NCI-H1417 (cell line): ENCODE results near the gene GRHL1.

Experiments used
- DNase-seq, 3 experiments: peaks; one replicate each; lab custom pipeline; 2025; lab: John Stamatoyannopoulos, UW

The GRHL1 gene

DNA sequence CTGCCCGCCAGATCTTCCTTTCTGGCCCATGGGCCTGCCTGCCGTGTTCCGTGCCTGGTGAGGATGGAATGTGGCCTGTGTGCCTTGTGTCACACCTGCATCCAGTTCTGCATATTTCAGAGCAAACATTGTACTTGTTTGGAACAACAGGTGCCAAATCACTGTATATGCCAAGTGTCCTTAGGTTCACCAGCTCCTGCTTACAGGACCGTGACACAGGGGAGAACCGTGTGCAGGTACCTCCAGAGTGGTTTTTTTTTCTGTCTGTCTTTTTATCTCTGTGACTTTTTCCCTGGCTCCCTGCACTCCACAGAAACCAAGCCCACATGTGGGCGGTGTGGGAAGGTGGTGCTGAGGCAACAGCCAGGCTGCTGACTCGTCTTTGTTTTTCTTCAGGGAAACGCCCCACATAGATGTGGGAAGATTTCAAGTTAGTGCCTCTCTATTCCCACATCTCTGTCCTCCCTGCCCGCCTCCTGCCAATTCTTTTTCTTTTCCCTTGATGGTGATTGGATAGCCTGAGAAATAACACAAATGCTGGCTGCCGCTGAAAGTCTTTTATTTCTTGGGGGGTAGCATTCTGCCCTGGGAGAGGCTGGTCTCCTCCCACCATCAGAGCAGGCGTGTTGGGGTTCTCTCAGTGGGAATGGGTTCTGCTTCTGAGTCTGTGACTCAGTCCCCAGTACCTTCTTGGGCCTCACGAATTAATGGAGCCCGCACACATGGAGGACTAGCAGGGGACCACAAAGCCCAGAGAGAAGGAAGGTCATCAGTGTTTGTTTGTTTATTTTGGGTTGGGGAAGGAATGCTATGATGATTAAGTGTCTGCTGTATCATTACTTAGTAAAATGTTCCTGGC, 21.4 kb downstream of the GRHL1 start:
- DNase-seq, result no peak

DNA sequence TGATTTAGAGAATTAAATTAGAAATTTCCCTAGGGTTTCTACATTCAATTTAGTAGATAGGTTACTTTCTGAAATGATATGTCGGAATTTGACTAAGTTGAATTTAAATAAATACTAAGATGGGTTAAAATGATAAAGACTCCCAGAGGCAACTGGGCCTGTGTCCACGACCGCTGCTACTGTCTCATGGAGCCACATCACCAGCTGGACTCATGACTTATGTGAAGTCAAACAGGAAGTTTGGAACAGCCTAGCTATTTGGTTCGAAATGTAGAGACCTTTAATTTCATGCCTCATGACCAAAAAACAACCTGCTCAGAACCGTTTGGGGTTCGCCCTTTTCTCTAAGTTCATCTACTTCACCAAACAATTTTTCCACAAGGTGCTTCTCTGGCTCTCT, 22.2 kb downstream of the GRHL1 start:
- DNase-seq, result no peak

DNA sequence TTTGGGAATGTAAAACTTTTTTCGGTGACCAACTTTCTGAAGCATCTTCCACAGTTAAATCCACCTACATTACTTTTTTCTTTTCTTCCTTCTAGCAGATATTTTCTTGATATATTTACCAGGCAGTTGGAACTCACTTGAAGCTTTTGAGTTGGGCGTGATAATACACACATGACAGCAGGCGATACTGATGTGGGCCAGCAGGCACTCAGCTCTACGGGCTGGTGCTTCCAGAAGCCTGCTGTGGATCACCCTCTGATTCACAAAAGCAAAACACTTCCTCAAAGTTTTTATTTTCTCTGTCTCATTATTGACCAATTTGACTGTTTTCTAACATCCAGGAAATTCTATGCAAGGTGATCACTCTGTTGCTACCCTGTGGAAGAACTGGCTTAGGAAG, 22.9 kb downstream of the GRHL1 start:
- DNase-seq, result no peak

DNA sequence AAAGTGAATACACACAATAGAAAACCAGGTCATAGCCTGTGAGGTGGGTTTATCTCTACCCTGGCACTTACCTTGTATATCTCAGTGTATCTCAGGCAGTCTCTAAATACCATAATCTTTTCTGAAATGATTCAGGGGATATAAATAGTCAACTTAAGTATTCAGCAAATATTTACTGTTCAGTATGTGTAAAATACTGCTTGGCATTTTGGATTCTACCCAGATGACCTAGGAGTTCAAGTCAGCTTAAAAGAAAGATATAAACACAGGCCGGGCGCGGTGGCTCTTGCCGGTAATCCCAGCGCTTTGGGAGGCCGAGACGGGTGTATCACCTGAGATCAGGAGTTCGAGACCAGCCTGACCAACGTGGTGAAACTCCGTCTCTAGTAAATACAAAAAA, 23.8 kb downstream of the GRHL1 start:
- DNase-seq, result peak in 1 of 3 experiments; percentile 47

DNA sequence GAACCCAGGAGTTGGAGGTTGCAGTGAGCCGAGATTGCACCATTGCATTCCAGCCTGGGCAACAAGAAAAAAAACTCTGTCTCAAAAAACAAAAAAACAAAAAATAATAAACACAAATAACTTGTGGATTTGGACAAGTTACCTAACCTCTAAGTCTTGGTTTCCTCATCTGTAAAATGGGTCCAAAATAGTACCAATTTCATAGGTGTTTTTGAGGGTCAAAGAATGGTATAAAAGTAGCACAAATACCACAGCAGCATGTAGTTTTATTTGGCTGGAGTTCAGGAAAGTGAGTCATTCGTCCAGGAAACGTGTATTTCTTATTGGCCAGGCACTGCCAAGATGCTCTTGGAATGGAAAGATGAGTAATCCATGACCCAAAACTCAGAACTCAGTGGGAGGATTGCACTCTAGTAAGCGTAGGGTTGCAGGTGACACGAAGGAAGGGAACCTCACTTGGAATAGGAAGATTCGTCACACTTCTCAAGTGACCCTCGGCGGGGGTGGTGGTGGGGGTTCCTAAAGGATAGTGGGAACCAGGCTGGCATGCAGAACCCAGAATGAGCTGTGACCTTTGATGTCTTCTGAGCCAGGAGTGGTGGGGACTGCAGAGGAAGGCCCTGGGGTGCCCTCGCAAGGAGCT, 24.4 kb downstream of the GRHL1 start:
- DNase-seq, result no peak

DNA sequence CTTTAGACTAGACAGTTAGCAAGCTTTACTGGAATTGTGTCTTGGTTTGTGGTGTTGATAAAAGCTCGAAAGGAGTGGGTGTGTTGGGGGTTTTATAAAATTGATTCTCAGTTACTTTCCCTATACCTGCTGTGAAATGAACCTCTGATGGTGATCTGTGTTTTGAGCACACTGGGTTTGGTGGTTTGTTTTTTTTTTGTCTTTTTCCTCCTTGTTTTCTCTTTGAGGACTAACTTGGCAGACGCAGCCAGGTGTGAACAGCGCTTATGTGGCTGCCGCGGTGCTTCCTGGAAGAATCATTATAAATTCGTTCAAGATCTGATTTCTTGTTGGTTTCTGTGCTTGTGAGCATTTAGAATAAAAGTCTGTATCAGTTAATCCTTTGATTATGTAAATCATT, 28.5 kb downstream of the GRHL1 start:
- DNase-seq, result no peak

DNA sequence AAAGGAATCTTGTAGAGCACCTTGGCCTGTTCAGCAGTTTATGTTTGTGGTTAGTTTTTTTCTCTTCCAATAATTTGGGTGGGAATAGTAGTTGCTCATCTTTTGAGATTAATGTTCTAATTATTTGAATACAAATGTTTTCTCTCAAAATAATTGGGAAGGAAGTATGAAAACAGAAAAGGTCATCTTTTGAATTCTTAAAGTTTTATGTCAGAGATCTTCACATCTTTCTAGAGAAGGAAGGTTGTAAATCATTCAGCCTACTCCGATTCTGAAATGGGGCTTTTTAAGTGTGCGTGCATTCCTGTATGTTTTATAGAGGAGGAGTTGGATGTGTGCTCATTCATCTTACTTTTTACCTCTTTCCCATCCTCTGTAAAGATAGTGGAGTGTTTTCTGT, 29.0 kb downstream of the GRHL1 start:
- no peak for DNase-seq

DNA sequence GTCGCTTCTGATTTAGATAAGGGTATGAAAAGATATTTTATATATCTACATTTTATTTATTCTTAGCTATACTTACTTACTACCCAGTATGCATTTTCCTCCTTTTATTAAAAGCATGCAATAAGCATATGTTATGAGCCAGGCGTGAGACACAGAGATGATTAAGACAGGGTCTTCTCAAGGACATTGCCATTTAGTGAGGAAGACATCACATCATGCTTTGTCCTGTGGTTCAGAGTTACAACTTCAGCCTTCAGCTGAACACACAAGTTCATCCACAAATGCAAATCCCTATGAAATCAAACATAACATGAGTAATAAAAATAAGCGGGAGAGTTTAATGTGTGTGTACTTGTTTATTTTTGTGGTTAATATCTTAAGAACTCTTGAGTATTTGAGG, 30.2 kb downstream of the GRHL1 start:
- DNase-seq, result no peak

DNA sequence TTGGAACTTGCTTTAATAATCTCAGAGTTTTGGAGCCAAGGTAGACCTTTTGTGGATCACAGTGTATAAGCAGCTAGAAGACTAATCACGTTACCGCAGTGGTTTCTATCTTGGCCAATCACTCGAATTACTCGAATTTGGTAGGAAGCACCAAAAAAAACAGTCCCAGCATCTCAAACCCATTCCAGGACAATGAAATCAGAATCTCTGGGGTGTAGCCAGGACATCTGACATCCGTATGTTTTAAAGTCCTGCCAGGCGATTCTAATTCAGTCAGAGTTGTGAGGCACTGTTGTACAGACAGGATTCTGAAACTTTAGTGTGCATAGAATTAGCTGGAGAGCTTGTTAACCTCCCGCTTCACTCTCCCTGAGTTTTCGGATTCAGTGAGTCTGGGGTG, 30.8 kb downstream of the GRHL1 start:
- DNase-seq, result no peak

DNA sequence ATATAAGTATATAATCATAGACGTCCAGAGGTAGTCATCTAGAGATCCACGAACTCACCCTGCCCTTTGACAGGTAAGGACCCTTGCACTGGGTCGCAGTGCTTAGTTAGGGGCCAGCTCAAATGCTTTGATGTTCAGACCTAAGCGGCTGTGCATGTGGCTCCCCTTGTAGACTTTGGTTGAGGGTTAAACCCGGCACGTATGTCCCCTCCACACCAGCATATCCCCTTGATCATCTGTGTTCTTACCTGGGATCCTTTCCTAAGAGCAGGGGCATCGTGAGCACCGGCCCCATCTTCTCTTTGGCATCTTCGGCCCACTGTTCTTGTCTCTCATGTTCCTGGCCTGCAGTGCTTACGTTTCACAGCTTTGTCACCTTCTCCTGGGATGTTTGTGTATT, 31.4 kb downstream of the GRHL1 start:
- DNase-seq, result no peak

DNA sequence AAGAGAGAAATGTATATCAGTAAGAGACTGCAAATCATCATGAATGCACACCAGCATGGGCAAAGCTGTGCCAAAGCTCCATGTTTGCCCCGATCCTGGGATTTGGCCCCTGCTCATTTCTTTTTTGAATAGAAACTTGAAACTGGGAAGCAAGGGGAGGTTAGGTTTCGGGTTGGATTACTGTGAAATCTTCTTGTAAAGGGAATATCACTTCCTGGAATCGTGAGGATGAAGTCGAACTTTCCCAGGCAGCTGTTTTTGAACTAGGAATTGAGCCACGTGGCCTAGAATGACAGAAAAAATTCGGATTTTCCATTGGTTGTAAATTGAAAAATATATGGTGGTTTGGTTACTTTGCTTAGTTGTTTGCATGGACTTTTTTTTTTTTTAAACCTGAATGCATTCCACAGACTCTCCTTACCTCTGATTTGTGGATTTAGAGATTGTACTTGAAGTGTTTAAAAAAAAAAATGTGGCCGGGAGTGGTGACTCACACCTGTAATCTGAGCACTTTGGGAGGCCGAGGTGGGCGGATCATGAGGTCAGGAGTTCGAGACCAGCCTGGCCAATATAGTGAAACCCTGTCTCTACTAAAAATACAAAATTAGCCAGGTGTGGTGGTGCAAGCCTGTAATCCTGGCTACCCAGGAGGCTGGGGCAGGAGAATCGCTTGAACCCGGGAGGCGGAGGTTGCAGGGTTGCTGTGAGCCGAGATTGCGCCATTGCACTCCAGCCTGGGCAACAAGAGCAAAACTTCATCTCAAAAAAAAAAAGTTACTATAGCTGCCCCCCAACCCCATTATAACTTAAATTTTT, 32.1 kb downstream of the GRHL1 start:
- no peak for DNase-seq

DNA sequence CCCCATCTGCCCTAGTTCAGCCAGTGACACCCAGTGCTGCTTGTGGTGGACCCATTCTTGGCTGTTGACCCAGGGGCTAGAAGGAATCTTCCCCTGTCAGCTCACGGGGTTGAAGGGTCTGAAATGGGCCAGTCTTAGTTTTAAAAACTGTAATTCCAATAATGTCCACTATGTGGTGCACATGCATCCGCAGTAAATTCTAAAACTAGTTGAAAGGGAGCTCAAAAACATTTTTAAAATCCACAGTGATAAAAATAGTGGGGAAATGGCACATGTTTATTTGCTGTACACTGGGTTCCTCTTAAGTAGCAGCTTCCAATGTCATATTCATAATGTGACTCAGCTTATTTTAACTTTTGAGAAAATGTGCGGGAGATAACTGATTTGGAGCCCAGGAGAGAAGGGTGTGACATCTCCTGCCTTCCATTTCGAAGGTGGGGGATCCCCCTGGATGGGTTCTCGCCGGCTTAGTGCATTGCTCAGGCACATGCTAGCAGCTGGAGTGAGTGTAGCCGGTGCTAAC, 32.8 kb downstream of the GRHL1 start:
- peak; percentile 16 to 72 (median 68) for DNase-seq

DNA sequence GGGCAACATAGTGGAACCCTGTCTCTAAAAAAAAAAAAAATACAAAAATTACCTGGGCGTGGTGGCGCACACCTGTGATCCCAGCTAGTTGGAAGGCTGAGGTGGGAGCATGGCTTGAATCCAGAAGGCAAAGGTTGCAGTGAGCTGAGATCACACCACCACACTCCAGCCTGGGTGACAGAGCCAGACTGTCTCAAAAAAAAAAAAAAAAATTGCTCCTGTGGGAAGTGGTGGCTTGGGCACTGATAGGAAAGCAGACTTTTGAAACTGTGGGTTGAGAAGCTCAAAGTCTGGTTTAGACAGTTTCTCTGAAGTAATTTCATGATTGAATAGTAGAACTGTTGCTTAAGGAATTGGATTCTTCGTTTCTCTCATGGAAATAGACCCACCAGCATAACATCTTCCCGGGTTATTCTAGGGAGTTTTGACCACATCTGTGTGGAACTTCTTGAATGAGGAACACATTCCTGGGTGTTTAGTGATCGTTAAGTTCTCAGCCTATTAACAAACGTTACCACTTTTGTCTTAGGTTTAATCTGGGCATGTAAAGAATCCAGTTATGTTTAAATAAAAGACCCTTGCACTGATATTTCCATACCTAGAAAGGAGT, 33.5 kb downstream of the GRHL1 start:
- no peak for DNase-seq

DNA sequence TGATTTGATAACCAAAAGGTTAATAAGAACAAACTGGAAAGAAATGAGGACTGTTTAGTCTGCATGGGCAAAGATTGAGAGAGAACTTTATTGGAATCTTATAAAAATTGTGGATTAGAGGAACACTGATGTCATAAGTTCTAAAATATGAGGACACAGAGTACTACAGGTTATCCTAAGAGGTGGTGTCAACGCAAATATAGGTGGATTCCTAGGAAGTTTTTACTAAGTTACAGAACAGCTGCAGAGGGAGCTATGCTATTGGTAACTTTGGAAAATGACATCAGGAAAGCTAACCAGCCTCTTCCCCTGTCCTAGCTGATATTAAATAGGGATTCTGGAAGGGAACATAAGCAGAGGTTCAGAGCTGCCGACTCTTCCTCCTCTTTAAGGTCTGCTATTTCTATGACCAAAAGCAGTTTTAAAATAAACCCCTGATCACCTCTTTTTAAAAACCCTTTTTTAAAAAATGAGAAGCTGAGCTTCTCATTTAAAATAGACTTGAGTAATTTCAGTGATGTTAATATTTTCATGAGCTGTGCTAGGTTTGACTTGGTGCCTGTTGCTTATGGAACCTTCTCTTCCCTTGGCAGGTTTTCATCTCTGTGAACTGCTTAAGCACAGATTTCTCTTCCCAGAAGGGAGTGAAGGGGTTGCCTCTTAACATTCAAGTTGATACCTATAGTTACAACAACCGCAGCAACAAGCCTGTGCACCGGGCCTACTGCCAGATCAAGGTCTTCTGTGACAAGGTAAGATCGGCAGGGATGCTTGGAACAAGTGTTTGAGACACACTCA, 34.2 kb downstream of the GRHL1 start:
- no peak for DNase-seq

DNA sequence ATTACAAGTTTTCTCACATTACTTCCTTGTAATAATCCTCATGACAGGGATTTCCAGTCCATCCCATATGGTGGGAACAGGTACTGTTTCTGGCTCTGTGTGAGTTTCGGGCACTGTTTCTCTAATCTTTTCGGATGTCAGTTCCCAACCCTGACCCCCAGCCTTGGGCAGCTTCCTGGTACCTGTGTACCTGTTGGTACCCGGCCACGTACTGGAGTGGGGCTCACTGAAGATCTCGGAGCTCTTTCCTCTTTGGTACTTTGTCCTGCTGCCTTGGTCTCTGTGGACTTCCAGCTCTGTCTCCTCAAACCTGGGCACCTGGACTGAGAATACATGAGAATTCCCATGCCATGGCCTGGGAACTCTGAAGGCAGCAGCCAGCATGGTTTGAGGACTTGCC, 36.8 kb downstream of the GRHL1 start:
- DNase-seq, result no peak

DNA sequence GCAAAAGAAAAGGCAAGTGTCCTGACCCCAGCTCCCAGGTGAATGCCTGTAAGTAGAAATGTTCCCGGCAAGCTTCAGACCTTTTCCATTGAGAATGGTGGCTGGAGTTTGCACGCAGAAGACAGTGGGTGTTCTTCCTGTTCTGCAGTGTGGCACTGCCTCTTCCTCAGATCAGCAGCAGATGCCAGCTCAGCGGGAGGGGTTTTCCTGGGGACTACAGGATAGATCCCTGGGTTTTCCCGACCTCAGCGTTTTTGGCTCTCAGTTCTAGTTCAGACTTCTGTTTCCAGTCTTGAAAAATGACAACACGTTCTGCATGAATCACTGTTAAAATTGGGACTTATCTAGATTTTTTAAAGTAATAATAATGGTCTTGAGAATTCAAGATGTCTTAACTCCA, 39.2 kb downstream of the GRHL1 start:
- peak in 2 of 3 experiments; percentile 73 to 86 for DNase-seq

DNA sequence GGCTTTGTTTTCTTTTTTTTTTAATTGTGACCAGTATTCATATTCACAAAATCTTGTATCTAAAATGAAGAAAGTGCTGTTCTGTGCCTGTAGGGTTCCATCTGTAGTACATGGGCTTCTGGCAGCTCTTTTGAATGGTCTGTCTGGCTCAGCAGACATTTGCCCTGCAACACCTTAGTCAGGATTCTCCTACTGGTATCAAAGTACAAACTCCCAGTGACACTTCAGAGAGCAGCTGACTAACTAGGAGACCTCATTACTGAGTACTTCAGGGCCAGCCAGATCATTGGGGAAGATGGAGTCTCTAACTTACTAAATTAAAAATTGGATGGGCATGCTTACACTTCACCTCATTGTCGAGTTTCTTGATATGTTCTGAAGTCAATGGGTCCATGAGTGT, 39.7 kb downstream of the GRHL1 start:
- peak in 1 of 3 experiments; percentile 41 for DNase-seq

DNA sequence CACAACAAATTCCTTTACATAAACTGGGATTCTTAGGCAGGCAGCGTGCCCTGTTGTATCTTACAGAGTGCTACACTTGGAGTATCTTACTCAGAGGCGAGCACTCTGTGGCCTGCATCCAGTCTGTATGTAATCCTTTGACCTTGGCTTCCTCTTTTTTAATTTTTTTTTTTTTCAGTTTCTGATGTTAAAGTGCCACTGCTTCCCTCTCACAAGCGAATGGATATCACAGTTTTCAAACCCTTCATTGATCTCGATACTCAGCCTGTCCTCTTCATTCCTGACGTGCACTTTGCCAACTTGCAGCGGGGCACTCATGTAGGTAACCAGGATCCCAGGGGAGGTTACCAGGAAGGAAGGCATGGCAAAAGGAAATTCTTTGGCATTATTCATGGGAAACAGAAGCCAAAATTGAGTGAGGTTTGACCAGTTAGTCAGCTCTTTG, 40.4 kb downstream of the GRHL1 start:
- no peak for DNase-seq

DNA sequence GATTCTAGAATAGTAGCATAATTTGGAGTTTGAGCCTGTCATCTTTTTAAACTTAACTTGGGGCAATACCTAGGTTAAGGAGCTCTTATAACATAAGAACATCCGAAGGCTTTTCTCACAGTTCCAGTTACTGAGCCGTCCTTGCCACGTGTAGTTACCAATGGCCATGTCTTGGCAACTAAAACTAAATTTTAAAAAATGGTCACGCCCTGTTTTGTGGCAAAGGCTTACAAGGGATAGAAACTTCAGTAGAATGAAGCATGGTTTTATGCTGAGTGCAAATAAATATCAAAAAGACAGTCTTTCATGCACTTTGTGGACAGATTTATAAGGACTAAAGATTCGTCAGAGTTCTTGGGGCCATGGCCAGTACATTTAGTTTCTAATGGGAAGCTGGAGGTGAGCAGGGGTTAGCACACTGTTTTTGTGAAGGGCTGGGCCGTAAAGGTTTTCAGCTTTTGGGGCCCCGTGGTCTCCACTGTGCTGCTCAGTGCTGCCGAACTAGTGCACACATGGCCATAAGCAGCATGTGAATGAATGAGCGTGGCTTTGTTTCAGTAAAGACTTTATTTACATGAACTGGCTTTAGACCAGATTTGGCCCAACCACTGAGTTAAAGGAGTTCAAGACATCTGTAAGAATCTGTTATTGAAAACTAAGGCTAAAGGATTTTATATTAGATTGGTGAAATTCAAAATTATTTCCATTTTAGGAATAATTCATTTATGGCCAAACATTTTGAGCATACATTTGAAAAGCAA, 41.1 kb downstream of the GRHL1 start:
- DNase-seq, result no peak

DNA sequence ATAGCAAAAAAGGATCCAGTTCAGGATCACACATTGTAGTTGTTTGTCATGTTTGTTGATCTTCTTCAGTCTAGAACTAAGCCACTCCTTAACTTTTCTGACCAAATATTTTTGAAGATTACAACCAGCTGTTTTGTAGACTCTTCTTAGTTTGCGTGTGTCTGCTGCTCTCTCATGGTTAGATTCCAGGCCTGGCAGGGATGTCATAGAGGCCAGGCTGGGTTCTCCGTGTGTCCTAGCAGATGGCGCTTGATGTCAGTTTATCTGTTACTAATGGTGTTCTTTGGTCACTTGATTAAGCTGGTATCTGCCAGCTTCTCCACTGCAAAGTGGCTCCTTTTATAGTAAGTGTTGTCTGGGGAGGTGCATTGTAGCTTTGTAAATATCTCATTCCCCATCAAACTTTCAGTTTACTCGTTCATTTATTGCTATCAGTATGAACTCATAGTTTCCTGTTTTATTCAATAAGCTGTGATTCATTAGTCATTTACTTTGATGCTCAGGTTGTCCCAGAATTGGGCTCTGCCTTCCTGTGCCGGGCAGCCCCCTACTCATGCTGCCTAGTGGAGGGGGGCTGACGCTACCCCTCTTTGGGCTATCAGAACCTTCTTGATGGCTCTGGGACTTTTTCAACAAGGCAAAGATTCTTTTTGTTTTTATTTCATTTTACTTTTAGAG, 42.1 kb downstream of the GRHL1 start:
- DNase-seq, result no peak
